Measurements from ENCODE around the gene IRGC. TPM values are rescaled to one million over a fixed set of nuclear protein-coding genes. Genes with fewer than 3 reads are reported as not detected.

Gene IRGC
- total and polyA plus RNA-seq, 2 donors (not counting 3 experiments of a cell fraction or from before 2014, with no cell fraction given): not detected

DNA sequence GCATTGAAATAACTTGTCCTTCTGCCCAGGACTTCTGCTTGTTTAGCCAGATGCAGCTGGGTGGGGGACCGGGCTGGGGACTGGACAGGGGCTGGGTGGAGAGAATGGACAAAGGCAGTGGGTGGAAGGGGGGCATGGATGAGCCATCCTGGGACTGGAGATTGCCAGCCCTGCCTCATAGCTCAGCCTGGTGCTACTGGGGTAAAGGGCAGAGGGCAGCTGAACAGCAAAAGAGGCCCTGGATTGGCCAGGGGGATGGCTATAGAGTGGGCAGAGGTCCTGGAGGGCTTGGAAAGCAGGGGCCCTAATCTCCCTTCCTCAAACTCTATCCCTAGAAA is 28.2 kb upstream of the IRGC start:
- BruUV-seq (replicated peaks): no TSS peak
- ChIA-PET POLR2A (interaction anchor here (0.6 to 0.7 kb wide), 2 partner anchors 103 to 961 kb away, joined by 3 to 7 read pairs; no protein-coding TSS in a partner anchor), CTCF (interaction anchor here (0.6 to 1.6 kb wide), 7 partner anchors 10 to 127 kb away, joined by 3 to 8 read pairs (median 3); partner anchors contain the start of gene PLAUR)
- Histone ChIP-seq H2AFZ (ENCODE audit: low read depth, low read length) (no peak overlapping the region), H3K4me2 (ENCODE audit: insufficient read depth, low read length) (no peak overlapping the region), H3K36me3 (ENCODE audit: control insufficient read depth in 2 of 2, extremely low read depth in 1 of 2, insufficient read depth in 2 of 2, low read length in 2 of 2) (no peaks in the 10 kb centered on the region), H3K4me3 (replicated peaks in 1 of 3; ENCODE audit: insufficient read depth in 1 of 3, low read depth in 1 of 3, low read length in 3 of 3) (no peak overlapping the region), H3K79me2 (ENCODE audit: control insufficient read depth, insufficient read depth, low read length) (no peaks in the 10 kb centered on the region), H3K27ac (ENCODE audit: insufficient read depth, low read depth, low read length) (no peak overlapping the region), H4K20me1 (replicated peaks; ENCODE audit: control insufficient read depth, extremely low read depth, insufficient read depth, low read length) (no peaks in the 10 kb centered on the region), H3K9ac (replicated peaks; ENCODE audit: extremely low read depth, insufficient read depth, low read length) (no peak overlapping the region), H3K4me1 (ENCODE audit: control insufficient read depth, extremely low read depth, insufficient read depth, low read length) (no peaks in the 10 kb centered on the region), H3K9me3 (replicated peaks; ENCODE audit: control insufficient read depth, insufficient read depth, low read length) (no peaks in the 10 kb centered on the region), H3K27me3 (ENCODE audit: control insufficient read depth in 2 of 2, insufficient read depth in 2 of 2, low read length in 2 of 2) (peaks cover 0 to 5% of the 10 kb centered on the region in 2 experiments), H3K9me1 (replicated peaks; ENCODE audit: control insufficient read depth, extremely low read depth, insufficient read depth, low read length) (no peaks in the 10 kb centered on the region)
- DNase-seq (ENCODE audit: low read depth, low spot score) (no peak), FAIRE-seq (no peak)
- intact Hi-C loops (cut with micrococcal nuclease) (no loop called here), dilution Hi-C loops (cut with MboI; ENCODE audit: extremely low pct_ligation_motif_present, low sequenced_read_pairs) (no loop called here)
- TF ChIP-seq EZH2 (IDR thresholded peaks at IDR 0.05; ENCODE audit: borderline replicate concordance, low read depth, low read length, severe bottlenecking) (no peak), POLR2AphosphoS5 (IDR thresholded peaks at IDR 0.05; ENCODE audit: insufficient read depth, low read depth, low read length) (no peak), MYC (IDR thresholded peaks at IDR 0.05; ENCODE audit: low read depth, low read length) (no peak), FOS (IDR thresholded peaks at IDR 0.05; ENCODE audit: borderline replicate concordance, insufficient read depth, low read length) (no peak), JUN (IDR thresholded peaks at IDR 0.05; ENCODE audit: borderline replicate concordance, insufficient read depth, insufficient read length, low read depth) (no peak), POLR2A (IDR thresholded peaks at IDR 0.05; ENCODE audit: low read depth, low read length) (no peak), GATA2 (IDR thresholded peaks at IDR 0.05; ENCODE audit: insufficient read depth, insufficient read length, low read depth, low read length) (no peak)
- TF ChIP-seq, protein P1, sequence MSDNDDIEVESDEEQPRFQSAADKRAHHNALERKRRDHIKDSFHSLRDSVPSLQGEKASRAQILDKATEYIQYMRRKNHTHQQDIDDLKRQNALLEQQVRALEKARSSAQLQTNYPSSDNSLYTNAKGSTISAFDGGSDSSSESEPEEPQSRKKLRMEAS (IDR thresholded peaks at IDR 0.05; ENCODE audit: insufficient read depth, insufficient read length): no peak
- TF ChIP-seq, protein P2, sequence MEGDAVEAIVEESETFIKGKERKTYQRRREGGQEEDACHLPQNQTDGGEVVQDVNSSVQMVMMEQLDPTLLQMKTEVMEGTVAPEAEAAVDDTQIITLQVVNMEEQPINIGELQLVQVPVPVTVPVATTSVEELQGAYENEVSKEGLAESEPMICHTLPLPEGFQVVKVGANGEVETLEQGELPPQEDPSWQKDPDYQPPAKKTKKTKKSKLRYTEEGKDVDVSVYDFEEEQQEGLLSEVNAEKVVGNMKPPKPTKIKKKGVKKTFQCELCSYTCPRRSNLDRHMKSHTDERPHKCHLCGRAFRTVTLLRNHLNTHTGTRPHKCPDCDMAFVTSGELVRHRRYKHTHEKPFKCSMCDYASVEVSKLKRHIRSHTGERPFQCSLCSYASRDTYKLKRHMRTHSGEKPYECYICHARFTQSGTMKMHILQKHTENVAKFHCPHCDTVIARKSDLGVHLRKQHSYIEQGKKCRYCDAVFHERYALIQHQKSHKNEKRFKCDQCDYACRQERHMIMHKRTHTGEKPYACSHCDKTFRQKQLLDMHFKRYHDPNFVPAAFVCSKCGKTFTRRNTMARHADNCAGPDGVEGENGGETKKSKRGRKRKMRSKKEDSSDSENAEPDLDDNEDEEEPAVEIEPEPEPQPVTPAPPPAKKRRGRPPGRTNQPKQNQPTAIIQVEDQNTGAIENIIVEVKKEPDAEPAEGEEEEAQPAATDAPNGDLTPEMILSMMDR (IDR thresholded peaks at IDR 0.05; ENCODE audit: extremely low read depth in 1 of 2, insufficient read depth in 1 of 2, low read depth in 1 of 2, low read length in 2 of 2): no peak

Measured in endothelial cell of umbilical vein (primary cell).